GM23248 (cell line): ENCODE measurements around the gene TRIP12. TPM values are rescaled to one million over a fixed set of nuclear protein-coding genes. Genes with fewer than 3 reads are reported as not detected.
"Not testable (repeated sequence)": the region's sequence is repeated elsewhere in the genome, so short reads cannot be mapped to it uniquely, and the experiment has no call there.

Source experiments
- DNase-seq: peaks from one replicate; pipeline ENCODE4 v3.0.0-alpha.2; 2015
- H2AFZ ChIP-seq: fragments of 200-600 bp; sonication (generic); 2 replicates; pipeline ENCODE4 v1.6.1; 2016; ENCODE audit warnings: antibody characterized with exemption
- H3F3A ChIP-seq: fragments of 200-600 bp; sonication (generic); 2 replicates; pipeline ENCODE4 v1.6.1; 2016; ENCODE audit warnings: mild to moderate bottlenecking, antibody characterized with exemption, mixed run types; ENCODE audit not compliant: insufficient read depth
- H3K27ac ChIP-seq: fragments of 200-600 bp; sonication (generic); 2 replicates; pipeline ENCODE4 v1.5.1; 2016; ENCODE audit warnings: mild to moderate bottlenecking
- H3K27me3 ChIP-seq: fragments of 200-600 bp; sonication (generic); replicated peaks from 2 replicates; pipeline ENCODE4 v1.6.1; 2016; ENCODE audit warnings: mild to moderate bottlenecking; ENCODE audit not compliant: insufficient read depth
- H3K36me3 ChIP-seq: fragments of 200-600 bp; sonication (generic); 2 replicates; pipeline ENCODE4 v1.6.1; 2016; ENCODE audit warnings: low read depth, mild to moderate bottlenecking
- H3K4me1 ChIP-seq: fragments of 200-600 bp; sonication (generic); 2 replicates; pipeline ENCODE4 v1.6.1; 2016; ENCODE audit warnings: mild to moderate bottlenecking; ENCODE audit not compliant: insufficient read depth
- H3K4me2 ChIP-seq: fragments of 200-600 bp; sonication (generic); one replicate; pipeline ENCODE4 v1.6.1; 2016; ENCODE audit warnings: mild to moderate bottlenecking; ENCODE audit not compliant: unreplicated experiment
- H3K4me3 ChIP-seq: fragments of 200-600 bp; sonication (generic); 2 replicates; pipeline ENCODE4 v1.5.1; 2016; ENCODE audit warnings: mild to moderate bottlenecking
- H3K79me2 ChIP-seq: fragments of 200-600 bp; sonication (generic); 2 replicates; pipeline ENCODE4 v1.6.1; 2016; ENCODE audit warnings: mild to moderate bottlenecking; ENCODE audit not compliant: insufficient read depth
- H3K9ac ChIP-seq: fragments of 200-600 bp; sonication (generic); 2 replicates; pipeline ENCODE4 v1.6.1; 2016; ENCODE audit warnings: mild to moderate bottlenecking
- H3K9me2 ChIP-seq: fragments of 200-600 bp; sonication (generic); 2 replicates; pipeline ENCODE4 v1.6.1; 2016; ENCODE audit warnings: mixed run types, mild to moderate bottlenecking, moderate library complexity; ENCODE audit not compliant: insufficient read depth
- H3K9me3 ChIP-seq: fragments of 200-600 bp; sonication (generic); one replicate; pipeline ENCODE4 v1.6.1; 2017; ENCODE audit warnings: low read depth
- H4K20me1 ChIP-seq: fragments of 200-600 bp; sonication (generic); 2 replicates; pipeline ENCODE4 v1.6.0; 2016; ENCODE audit not compliant: insufficient read depth
- EZH2 ChIP-seq: fragments of 200-600 bp; sonication (generic); IDR thresholded peaks from 2 replicates; pipeline ENCODE4 v1.6.1; 2018; ENCODE audit warnings: antibody characterized with exemption, mild to moderate bottlenecking; ENCODE audit not compliant: insufficient read depth, poor library complexity, severe bottlenecking
- EZH2phosphoT487 ChIP-seq: fragments of 200-600 bp; sonication (generic); IDR thresholded peaks from 2 replicates; pipeline ENCODE4 v1.6.1; 2018; ENCODE audit warnings: antibody characterized with exemption, moderate library complexity, mild to moderate bottlenecking, low read depth; ENCODE audit not compliant: insufficient read depth
- WGBS, 2 experiments: methylation state at CpG; one replicate each; pipeline ENCODE4 v1.1.6; 2015 to 2017; ENCODE audit warnings: low lambda C conversion rate in 2 of 2, low coverage in 1 of 2; ENCODE audit errors: missing lambda C conversion rate in 2 of 2; 5-methylcytosine and 5-hydroxymethylcytosine counted together
- in situ Hi-C: fragments of 300-500 bp; cut with MboI; formaldehyde crosslinking; loops from 2 replicates; pipeline ENCODE4 v1.15.0; 2020
- polyA plus RNA-seq: library from polyadenylated mRNA; unstranded; fragments of >200 nt; fragmentation: Nextera tagmentation; extraction: Ambion mirVana; gene quantifications from 2 replicates; pipeline ENCODE4 v1.2.1, GENCODE V29; 2016
- total RNA-seq: library from RNA; depleted of rRNA; stranded (reverse); fragments of >200 nt; shearing (Covaris generic); gene quantifications from 2 replicates; pipeline ENCODE4 v1.2.3, GENCODE V29; 2014

The TRIP12 gene
- total and polyA plus RNA-seq, 2 experiments from 2014 or later: 52.2 to 124 TPM

DNA sequence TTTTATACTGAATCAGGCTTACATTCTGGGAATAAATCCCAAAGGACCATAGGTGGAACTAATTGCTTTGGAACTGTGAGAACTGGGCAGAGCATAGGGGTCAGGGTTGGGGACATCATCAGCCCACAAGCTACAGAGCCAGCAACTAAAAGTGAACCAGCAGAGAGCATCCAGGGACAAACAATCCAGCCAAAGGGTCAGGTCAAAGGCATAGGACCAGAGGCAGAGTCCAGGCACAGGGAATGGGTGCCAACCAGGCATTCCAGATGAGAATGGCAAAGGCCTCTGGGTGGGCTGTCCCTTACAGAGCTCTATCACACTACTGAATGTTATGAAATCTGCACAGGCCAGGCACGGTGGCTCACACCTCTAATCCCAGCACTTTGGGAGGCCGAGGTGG lies 195.2 kb downstream of the TRIP12 start:
- DNase-seq: no peak
- no peaks in the 10 kb centered on the region for H3K9me3 ChIP-seq
- no peak overlapping the region for H3K9ac ChIP-seq
- no peaks in the 10 kb centered on the region for H3K27me3 ChIP-seq
- 0 out of 2 replicates have a peak, but pooled peaks cover 11% of the 10 kb centered on the region for H3K4me1 ChIP-seq
- no peak overlapping the region for H2AFZ ChIP-seq
- 77 to 88% methylated on average over 2 of the region's 2 CpGs for WGBS, 2 experiments
- H3K79me2 ChIP-seq: no peaks in the 10 kb centered on the region
- TF ChIP-seq EZH2: no peak
- in situ Hi-C loops: no loop called here
- no peaks in the 10 kb centered on the region for H4K20me1 ChIP-seq
- H3K4me3 ChIP-seq: no peak overlapping the region
- H3K4me2 ChIP-seq: no peak overlapping the region
- H3K9me2 ChIP-seq: no peaks in the 10 kb centered on the region
- H3K27ac ChIP-seq: no peak overlapping the region
- H3K36me3 ChIP-seq: no peaks in the 10 kb centered on the region
- no peaks in the 10 kb centered on the region for H3F3A ChIP-seq

GRCh38 chr2:229725716-229726574 lies 195.9 kb downstream of the TRIP12 start:
- Histone ChIP-seq H3K9ac (no peak overlapping the region), H3K4me3 (no peak overlapping the region), H3K9me2 (no peaks in the 10 kb centered on the region), H3K79me2 (no peaks in the 10 kb centered on the region), H2AFZ (no peak overlapping the region), H3K4me2 (no peak overlapping the region), H3F3A (no peaks in the 10 kb centered on the region), H3K27ac (no peak overlapping the region), H3K36me3 (no peaks in the 10 kb centered on the region), H3K9me3 (no peaks in the 10 kb centered on the region), H3K4me1 (0 out of 2 replicates have a peak, but pooled peaks cover 11% of the 10 kb centered on the region), H3K27me3 (no peaks in the 10 kb centered on the region), H4K20me1 (no peaks in the 10 kb centered on the region)
- DNase-seq: peak; percentile 81
- WGBS, 2 experiments: 45 to 46% methylated on average over 7 of the region's 7 CpGs
- in situ Hi-C loops: no loop called here
- TF ChIP-seq EZH2 (no peak), EZH2phosphoT487 (no peak)

DNA sequence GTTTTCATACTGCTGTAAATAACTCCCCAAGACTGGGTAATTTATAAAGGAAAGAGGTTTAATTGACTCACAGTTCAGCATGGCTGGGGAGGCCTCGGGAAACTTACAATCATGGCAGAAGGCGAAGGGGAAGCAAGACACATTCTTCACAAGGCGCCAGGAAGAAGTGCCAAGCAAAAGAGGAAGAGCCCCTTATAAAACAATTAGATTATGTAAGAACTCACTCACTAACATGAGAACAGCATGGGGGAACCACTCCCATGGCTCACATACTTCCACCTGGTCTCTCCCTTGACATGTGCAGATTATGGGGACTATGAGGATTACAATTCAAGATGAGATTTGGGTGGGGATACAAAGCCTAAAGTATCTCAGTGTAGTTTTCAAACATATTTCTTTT lies 198.6 kb downstream of the TRIP12 start:
- H3K79me2 ChIP-seq, H3K27me3 ChIP-seq, H3K9ac ChIP-seq, H3F3A ChIP-seq, H4K20me1 ChIP-seq, H3K9me3 ChIP-seq, in situ Hi-C loops, DNase-seq, H2AFZ ChIP-seq, H3K9me2 ChIP-seq, H3K4me2 ChIP-seq, H3K27ac ChIP-seq, H3K36me3 ChIP-seq, H3K4me3 ChIP-seq: not testable (repeated sequence)
- H3K4me1 ChIP-seq: 0 out of 2 replicates have a peak, but pooled peaks cover 11% of the 10 kb centered on the region
- WGBS, 2 experiments: 86 to 87% methylated on average over 3 of the region's 3 CpGs

- Histone ChIP-seq H3K27ac (no peak overlapping the region), H3K27me3 (0 out of 2 replicates have a peak, but pooled peaks cover 11% of the 10 kb centered on the region), H3F3A (no peaks in the 10 kb centered on the region), H3K9me2 (no peaks in the 10 kb centered on the region), H4K20me1 (no peaks in the 10 kb centered on the region), H3K4me2 (no peak overlapping the region), H3K36me3 (no peaks in the 10 kb centered on the region), H3K4me3 (no peak overlapping the region), H3K9me3 (no peaks in the 10 kb centered on the region), H2AFZ (no peak overlapping the region), H3K4me1 (no peaks in the 10 kb centered on the region), H3K79me2 (no peaks in the 10 kb centered on the region), H3K9ac (no peak overlapping the region)
- no peak for DNase-seq
- TF ChIP-seq EZH2 (no peak), EZH2phosphoT487 (no peak)
- in situ Hi-C loops: no loop called here
- 64 to 70% methylated on average over 3 of the region's 3 CpGs for WGBS, 2 experiments
These were observed 201.7 kb downstream of the TRIP12 start for GRCh38 chr2:229719926-229720647.
